ENCODE measurements around the gene FANCC. TPM values are rescaled to one million over a fixed set of nuclear protein-coding genes. Genes with fewer than 3 reads are reported as not detected.

The FANCC gene
- total and polyA plus RNA-seq, 2 of the 4 experiments (the other 2 are of a cell fraction) = 4.7 to 6.3 TPM

DNA sequence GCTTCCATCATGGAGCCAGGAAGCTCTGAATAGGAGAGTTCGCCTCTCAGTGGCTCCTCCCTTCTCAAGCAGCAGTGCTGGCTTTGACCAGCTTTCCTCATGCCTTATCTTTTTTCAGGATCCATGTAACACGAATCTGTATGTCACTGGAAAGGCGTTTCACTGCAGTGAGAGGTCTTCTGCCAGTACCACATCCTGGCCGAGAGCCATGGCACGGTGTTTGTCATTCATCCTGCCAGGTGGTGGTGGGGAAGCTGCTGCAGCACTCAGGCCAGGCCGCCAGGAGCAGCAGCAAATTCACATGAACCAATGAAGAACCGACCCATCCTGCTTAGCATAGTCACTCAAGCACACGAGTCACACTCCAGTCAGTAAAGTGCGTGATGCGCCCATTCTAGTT is 179.0 kb downstream of the FANCC start:
- WGBS, 2 experiments (ENCODE audit: extremely low coverage in 2 of 2, insufficient read length in 1 of 2) = 20% methylated on average over 1 of the region's 10 CpGs; no CpG with 5 or more reads in 1 of the 2 experiments
- no peak overlapping the region for H3K18ac ChIP-seq (ENCODE audit: low read depth, low read length)
- dilution Hi-C loops (cut with HindIII; ENCODE audit: low sequenced_read_pairs, unreplicated experiment) = no loop called here

More for the DNA sequence above, 179.0 kb downstream of the FANCC start:
- Histone ChIP-seq H4K5ac (ENCODE audit: low read depth, low read length) (no peak overlapping the region), H2AFZ (replicated peaks; ENCODE audit: low read length, poor library complexity) (no peak overlapping the region), H2AK9ac (replicated peaks; ENCODE audit: low read depth, low read length, poor library complexity) (no peak overlapping the region), H2BK20ac (ENCODE audit: low read depth, low read length) (no peak overlapping the region), H4K91ac (ENCODE audit: insufficient read depth, low read depth, low read length) (no peak overlapping the region), H2BK15ac (ENCODE audit: low read depth, low read length) (no peak overlapping the region), H3K9me3 (ENCODE audit: control insufficient read depth, insufficient read depth, low read length) (no peaks in the 10 kb centered on the region), H3K4me2 (ENCODE audit: low read depth, low read length) (no peak overlapping the region), H3K56ac (ENCODE audit: extremely low read depth, insufficient read depth, low read length) (no peak overlapping the region), H4K8ac (ENCODE audit: low read depth in 2 of 2, low read length in 2 of 2) (no peak overlapping the region), H2BK120ac (ENCODE audit: low read depth, low read length) (no peak overlapping the region), H3K4me1 (ENCODE audit: control insufficient read depth, insufficient read depth, low read length) (peaks cover under 1% of the 10 kb centered on the region; the same call in 1 of the 2 replicates), H3K27me3 (ENCODE audit: control insufficient read depth, insufficient read depth, low read length) (no peaks in the 10 kb centered on the region), H3K36me3 (ENCODE audit: control insufficient read depth, insufficient read depth, low read length) (no peaks in the 10 kb centered on the region), H3K9me1 (ENCODE audit: insufficient read depth, low read length) (0 out of 2 replicates have a peak, but pooled peaks cover 2% of the 10 kb centered on the region), H2AK5ac (ENCODE audit: low read depth, low read length) (no peak overlapping the region), H4K20me1 (ENCODE audit: insufficient read depth, low read length) (no peaks in the 10 kb centered on the region), H3K79me1 (ENCODE audit: low read depth in 1 of 2, low read length in 2 of 2) (no peaks in the 10 kb centered on the region), H3K14ac (replicated peaks; ENCODE audit: low read depth, low read length) (no peak overlapping the region), H3K23ac (ENCODE audit: low read depth, low read length) (no peak overlapping the region), H3K4ac (ENCODE audit: low read depth, low read length) (no peak overlapping the region), H3K4me3 (ENCODE audit: insufficient read depth, low read depth, low read length) (no peak overlapping the region), H3K9ac (ENCODE audit: low read depth, low read length) (no peak overlapping the region), H3K27ac (ENCODE audit: insufficient read depth, low read length) (no peak overlapping the region), H2BK5ac (ENCODE audit: low read depth, low read length, poor library complexity, severe bottlenecking) (no peak overlapping the region)
- TF ChIP-seq SMC3 (IDR thresholded peaks at IDR 0.05; ENCODE audit: low read depth, low read length) (no peak), FOS (IDR thresholded peaks at IDR 0.05; ENCODE audit: low read depth, low read length) (no peak), CTCF (conservative IDR thresholded peaks at IDR 0.05; ENCODE audit: low read depth, low read length) (no peak), MAFK (IDR thresholded peaks at IDR 0.05; ENCODE audit: low read depth, low read length) (no peak), BHLHE40 (IDR thresholded peaks at IDR 0.05; ENCODE audit: low read depth, low read length) (no peak), MAZ (IDR thresholded peaks at IDR 0.05; ENCODE audit: borderline replicate concordance, low read depth, low read length) (no peak), RAD21 (IDR thresholded peaks at IDR 0.05; ENCODE audit: low read length) (no peak), RFX5 (IDR thresholded peaks at IDR 0.05; ENCODE audit: low read depth, low read length) (no peak), CHD1 (IDR thresholded peaks at IDR 0.05; ENCODE audit: low read depth, low read length) (no peak)
- TF ChIP-seq, protein P1, sequence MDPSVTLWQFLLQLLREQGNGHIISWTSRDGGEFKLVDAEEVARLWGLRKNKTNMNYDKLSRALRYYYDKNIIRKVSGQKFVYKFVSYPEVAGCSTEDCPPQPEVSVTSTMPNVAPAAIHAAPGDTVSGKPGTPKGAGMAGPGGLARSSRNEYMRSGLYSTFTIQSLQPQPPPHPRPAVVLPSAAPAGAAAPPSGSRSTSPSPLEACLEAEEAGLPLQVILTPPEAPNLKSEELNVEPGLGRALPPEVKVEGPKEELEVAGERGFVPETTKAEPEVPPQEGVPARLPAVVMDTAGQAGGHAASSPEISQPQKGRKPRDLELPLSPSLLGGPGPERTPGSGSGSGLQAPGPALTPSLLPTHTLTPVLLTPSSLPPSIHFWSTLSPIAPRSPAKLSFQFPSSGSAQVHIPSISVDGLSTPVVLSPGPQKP (IDR thresholded peaks at IDR 0.05; ENCODE audit: borderline replicate concordance, low read depth, low read length) = no peak
- POLR2A ChIA-PET (ENCODE audit: unreplicated experiment) = no interaction called here
- no peak for ATAC-seq (ENCODE audit: low read depth)
- CTCF ChIA-PET = interaction anchor here (1.3 kb wide), 1 partner anchor 457 kb away, joined by 3 read pairs; no protein-coding TSS in a partner anchor
- DNase-seq = peak; percentile 36
- intact Hi-C loops (cut with micrococcal nuclease) = no loop called here
- BruUV-seq (replicated peaks) = no TSS peak
- in situ Hi-C loops (cut with MboI; ENCODE audit: low sequenced_read_pairs) = no loop called here

Measured in IMR-90 (cell line).